Measurements from ENCODE around the gene TYMP. TPM values are rescaled to one million over a fixed set of nuclear protein-coding genes. Genes with fewer than 3 reads are reported as not detected.
A peak's percentile ranks its signal among the peaks of the same experiment; 100 is the strongest.

The TYMP gene
- total RNA-seq, 4 donors from 2014 or later, result 86.0 to 281 (median 137) TPM

DNA sequence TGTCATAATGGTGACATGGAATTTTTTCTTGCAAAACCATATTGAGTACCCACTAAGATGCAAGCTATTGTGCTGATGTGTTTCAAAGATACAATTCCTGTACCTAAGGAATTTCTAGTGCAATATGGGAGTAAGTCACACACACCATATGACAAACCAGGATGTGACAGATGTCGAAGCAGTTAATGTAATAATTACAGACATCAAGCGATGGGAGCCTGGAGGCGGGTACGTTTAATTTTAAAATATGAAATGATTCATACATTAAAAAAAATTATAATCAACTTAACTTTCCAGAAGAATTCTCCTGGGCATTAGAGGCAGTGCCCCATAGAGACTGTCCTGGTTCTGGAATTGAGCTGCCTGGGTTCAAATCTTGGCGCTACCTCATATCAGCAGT lies 26.9 kb upstream of the TYMP start:
- intact Hi-C loops (cut with DNase I), result no loop called here
- Histone ChIP-seq H3K4me1 (peaks cover 0 to 9% (median 6%) of the 10 kb centered on the region in 3 donors), H3K4me3 (no peak overlapping the region), H3K36me3 (no peaks in the 10 kb centered on the region), H3K27ac (no peak overlapping the region), H3K9me3 (no peaks in the 10 kb centered on the region), H3K27me3 (peaks cover 0 to 1% (median 0%) of the 10 kb centered on the region in 4 donors)
- no peak for TF ChIP-seq POLR2A (IDR thresholded peaks at IDR 0.05)
- TF ChIP-seq, protein P1, sequence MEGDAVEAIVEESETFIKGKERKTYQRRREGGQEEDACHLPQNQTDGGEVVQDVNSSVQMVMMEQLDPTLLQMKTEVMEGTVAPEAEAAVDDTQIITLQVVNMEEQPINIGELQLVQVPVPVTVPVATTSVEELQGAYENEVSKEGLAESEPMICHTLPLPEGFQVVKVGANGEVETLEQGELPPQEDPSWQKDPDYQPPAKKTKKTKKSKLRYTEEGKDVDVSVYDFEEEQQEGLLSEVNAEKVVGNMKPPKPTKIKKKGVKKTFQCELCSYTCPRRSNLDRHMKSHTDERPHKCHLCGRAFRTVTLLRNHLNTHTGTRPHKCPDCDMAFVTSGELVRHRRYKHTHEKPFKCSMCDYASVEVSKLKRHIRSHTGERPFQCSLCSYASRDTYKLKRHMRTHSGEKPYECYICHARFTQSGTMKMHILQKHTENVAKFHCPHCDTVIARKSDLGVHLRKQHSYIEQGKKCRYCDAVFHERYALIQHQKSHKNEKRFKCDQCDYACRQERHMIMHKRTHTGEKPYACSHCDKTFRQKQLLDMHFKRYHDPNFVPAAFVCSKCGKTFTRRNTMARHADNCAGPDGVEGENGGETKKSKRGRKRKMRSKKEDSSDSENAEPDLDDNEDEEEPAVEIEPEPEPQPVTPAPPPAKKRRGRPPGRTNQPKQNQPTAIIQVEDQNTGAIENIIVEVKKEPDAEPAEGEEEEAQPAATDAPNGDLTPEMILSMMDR (IDR thresholded peaks at IDR 0.05), result no peak
- WGBS, 2 donors, result 78 to 82% methylated on average over 5 of the region's 5 CpGs
- no peak for DNase-seq

DNA sequence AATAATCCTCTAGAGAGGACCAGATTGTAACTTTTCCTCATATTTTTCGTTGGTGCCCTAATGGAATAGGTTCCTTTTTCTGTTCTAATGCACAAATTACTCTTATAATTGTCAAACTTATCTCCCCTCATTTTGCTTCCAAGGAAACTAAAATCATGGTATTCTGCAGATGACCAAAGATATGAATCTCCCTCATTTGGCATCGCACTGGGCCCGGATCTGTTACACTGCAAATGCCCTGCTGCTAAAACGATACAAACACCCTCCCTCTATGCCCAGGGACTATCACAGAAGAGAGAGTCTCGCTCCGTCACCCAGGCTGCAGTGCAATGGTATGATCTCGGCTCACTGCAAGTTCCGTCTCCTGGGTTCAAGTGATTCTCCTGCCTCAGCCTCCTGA lies 23.5 kb upstream of the TYMP start:
- peaks cover 0 to 30% (median 0%) of the 10 kb centered on the region in 4 donors for H3K27me3 ChIP-seq
- no peak overlapping the region for H3K4me3 ChIP-seq
- intact Hi-C loops (cut with DNase I), result no loop called here
- no peaks in the 10 kb centered on the region for H3K9me3 ChIP-seq
- no peaks in the 10 kb centered on the region for H3K36me3 ChIP-seq
- no peak for DNase-seq
- 77 to 90% methylated on average over 8 of the region's 8 CpGs for WGBS, 2 donors
- TF ChIP-seq POLR2A (IDR thresholded peaks at IDR 0.05), result no peak
- TF ChIP-seq, protein P1 (IDR thresholded peaks at IDR 0.05), result no peak
- peaks cover 0 to 12% (median 0%) of the 10 kb centered on the region in 3 donors for H3K4me1 ChIP-seq
- H3K27ac ChIP-seq, result no peak overlapping the region

DNA sequence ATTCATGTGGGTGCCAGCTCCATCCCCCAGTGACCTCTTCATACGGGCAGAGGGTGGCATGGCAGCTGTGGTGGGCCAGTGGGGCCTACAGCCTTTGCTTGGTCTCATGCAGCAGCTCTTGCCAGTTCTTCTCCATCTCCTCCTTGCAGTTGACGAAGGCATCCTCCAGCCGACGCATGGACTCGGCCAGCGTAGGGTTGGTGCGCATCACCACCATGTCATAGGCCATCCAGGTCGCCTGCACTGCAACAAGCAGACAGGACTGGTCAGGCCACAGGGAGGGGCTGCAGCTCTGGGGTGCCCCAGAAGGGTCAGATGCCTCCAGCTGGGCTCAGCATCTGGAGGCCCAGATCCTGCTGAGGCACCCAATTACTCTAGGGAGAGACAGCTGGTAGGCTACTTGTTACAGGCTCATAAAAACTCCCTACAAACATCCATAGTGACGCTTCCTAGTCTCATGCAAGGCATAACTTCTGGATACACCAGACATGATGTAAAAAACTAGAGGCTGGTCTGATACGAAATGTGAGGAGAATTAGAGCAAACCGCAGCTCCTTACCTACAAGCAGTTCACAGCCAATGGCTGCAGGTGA lies 21.4 kb upstream of the TYMP start:
- Histone ChIP-seq H3K9me3 (no peaks in the 10 kb centered on the region), H3K4me3 (no peak overlapping the region), H3K4me1 (peaks cover 0 to 31% (median 0%) of the 10 kb centered on the region in 3 donors), H3K27ac (no peak overlapping the region), H3K36me3 (no peaks in the 10 kb centered on the region), H3K27me3 (peaks cover 0 to 50% (median 0%) of the 10 kb centered on the region in 4 donors)
- WGBS, 2 donors, result 87 to 89% methylated on average over 5 of the region's 11 CpGs
- no peak for TF ChIP-seq POLR2A (IDR thresholded peaks at IDR 0.05)
- TF ChIP-seq, protein P1 (IDR thresholded peaks at IDR 0.05), result no peak
- intact Hi-C loops (cut with DNase I), result no loop called here
- DNase-seq, result no peak

DNA sequence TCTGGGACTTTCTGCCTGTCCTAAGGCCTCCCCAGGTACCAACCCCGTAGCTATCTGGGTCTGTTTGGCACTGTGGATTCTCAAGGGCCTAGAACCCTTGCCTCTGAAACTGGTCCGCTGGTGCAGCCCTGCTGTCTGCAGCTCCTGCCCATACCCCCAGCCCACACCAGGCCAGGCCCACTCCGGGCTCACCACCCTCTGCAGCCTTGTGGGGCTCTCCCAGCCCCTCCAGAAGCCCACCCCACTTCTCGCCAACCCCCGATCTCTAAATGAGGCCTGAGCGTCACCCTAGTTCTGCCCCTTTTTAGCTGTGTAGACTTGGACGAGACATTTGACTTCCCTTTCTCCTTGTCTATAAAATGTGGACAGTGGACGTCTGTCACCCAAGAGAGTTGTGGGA lies 20.6 kb upstream of the TYMP start:
- WGBS, 2 donors, result 68 to 84% methylated on average over 3 to 5 of the region's 8 CpGs
- H3K4me1 ChIP-seq, result peaks cover 3 to 40% (median 7%) of the 10 kb centered on the region in 3 donors
- peaks cover 0 to 59% (median 0%) of the 10 kb centered on the region in 4 donors for H3K27me3 ChIP-seq
- TF ChIP-seq, protein P1 (IDR thresholded peaks at IDR 0.05), result no peak
- TF ChIP-seq POLR2A (IDR thresholded peaks at IDR 0.05), result no peak
- DNase-seq, result no peak
- H3K27ac ChIP-seq, result no peak overlapping the region
- H3K36me3 ChIP-seq, result no peaks in the 10 kb centered on the region
- intact Hi-C loops (cut with DNase I), result no loop called here
- H3K4me3 ChIP-seq, result no peak overlapping the region
- no peaks in the 10 kb centered on the region for H3K9me3 ChIP-seq

DNA sequence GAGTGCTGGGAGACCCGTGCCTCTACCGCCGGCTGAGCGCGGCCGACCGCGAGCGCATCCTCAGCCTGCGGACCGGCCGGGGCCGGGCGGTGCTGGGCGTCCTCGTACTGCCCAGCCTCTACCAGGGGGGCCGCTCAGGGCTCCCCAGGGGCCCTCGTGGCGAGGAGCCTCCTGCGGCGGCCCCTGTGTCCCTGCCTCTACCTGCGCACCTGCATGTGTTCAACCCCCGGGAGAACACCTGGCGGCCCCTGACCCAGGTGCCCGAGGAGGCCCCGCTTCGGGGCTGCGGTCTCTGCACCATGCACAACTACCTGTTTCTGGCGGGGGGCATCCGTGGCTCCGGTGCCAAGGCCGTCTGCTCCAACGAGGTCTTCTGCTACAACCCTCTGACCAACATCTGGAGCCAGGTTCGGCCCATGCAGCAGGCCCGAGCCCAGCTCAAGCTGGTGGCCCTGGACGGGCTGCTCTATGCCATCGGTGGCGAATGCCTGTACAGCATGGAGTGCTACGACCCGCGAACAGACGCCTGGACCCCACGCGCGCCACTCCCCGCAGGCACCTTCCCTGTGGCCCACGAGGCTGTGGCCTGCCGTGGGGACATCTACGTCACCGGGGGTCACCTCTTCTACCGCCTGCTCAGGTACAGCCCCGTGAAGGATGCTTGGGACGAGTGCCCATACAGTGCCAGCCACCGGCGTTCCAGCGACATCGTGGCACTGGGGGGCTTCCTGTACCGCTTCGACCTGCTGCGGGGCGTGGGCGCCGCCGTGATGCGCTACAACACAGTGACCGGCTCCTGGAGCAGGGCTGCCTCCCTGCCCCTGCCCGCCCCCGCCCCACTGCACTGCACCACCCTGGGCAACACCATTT lies 19.3 kb upstream of the TYMP start:
- no peak for TF ChIP-seq POLR2A (IDR thresholded peaks at IDR 0.05)
- TF ChIP-seq, protein P1 (IDR thresholded peaks at IDR 0.05), result no peak
- DNase-seq, result no peak
- Histone ChIP-seq H3K27ac (peak overlapping the region in 3 of 4 donors; percentile 18 to 50 (median 49)), H3K9me3 (no peaks in the 10 kb centered on the region), H3K36me3 (no peaks in the 10 kb centered on the region), H3K4me3 (peak overlapping the region; percentile 5 to 59 (median 30)), H3K27me3 (peaks cover 0 to 69% (median 0%) of the 10 kb centered on the region in 4 donors), H3K4me1 (peaks cover 14 to 52% (median 20%) of the 10 kb centered on the region in 3 donors)
- intact Hi-C loops (cut with DNase I), result no loop called here
- 85% methylated on average over 23 of the region's 68 CpGs; no CpG with 5 or more reads in 1 of the 2 donors for WGBS, 2 donors

Measured in esophagus squamous epithelium (tissue), 5 donors.